Inferior parietal cortex (tissue), 1 donor: ENCODE results near the gene STOML1.

Experiments
- DNase-seq: peaks from one replicate; pipeline ENCODE4 v3.0.0-alpha.2; 2016; ENCODE audit errors: extremely low spot score

STOML1 gene

DNA sequence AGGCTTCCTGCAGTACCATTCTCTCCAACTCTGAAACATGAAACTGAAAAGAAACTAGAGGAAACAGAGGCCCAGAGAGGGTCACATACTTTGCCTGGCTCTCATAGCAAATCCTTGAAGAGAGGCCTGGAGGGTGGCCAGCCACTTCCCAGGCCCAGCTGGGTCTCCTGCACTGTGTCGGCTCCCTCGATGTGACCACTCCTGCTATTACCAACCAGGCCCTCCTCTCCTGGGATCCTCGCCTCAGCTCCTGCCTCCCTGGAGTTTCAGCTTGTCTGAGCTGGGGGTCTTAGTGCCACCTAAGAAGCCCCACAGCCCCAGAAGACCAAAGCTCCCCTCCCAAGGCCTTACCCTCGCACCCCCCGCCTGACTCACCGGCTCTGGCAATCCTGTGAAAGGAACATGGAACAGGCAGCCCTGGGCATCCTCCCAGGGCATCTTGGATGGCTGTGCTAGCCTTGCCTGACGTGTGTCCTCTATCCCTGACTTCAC, 61.3 kb downstream of the STOML1 start:
- DNase-seq = no peak

DNA sequence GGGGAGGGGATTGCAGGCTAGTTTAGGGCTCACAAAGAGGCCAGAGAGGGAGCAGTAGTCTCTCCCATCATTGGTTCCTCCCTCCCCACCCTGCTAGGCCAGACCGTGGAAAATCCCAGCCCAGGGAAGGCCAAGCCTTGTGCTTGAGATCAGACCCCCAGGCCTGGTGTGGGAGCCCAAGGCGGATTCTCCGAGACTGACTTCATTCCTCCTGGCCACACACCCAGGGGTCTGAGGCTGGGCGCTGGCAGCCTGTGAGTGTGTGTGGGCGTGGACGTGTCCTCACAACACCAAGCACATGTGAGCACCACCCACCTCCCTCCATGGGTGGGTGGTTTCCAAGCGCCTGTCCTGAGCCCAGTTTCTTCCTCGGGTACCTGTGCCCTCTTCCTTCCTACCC, 61.7 kb downstream of the STOML1 start:
- no peak for DNase-seq

DNA sequence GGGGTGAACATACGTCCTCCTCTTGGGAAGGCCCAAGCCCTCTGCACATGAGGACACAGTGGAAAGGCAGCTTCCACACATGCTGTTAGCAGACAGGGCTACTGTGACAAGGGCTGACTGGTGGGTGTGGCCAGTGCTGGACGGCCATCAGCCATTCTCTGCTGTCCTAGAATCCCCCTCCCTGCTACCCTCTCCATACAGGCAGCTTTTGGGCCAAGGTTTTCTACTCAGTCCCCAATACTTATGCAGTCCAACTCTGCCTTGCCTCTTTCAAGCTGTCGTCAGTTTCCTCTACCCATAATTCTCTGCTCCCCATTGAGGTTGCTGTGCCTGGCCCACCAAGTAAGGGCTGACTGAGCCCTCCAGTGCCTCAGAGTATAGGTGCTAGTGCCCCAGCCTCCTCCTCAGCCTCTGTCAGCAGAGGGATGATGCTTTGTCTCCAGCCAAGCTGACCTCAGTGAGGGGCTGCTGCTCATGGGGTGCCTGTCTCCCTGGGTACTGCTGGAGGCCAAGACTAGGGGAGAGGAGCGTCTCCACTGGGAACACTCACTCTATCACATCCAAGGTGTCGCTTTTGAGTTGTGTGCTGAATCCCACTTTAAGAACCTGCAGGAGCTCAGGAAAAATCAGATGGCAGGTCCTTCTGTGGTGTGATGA, 63.0 kb downstream of the STOML1 start:
- DNase-seq = no peak
